Motor neuron (in vitro differentiated cells): ENCODE results near the gene TLR1. TPM values are rescaled to one million over a fixed set of nuclear protein-coding genes. Genes with fewer than 3 reads are reported as not detected.

Experiments used
- ATAC-seq, 8 experiments: fragments of 200-7000 bp; cut with Tn5 transposase; replicated peaks in 6 of 8; 2 replicates each; pipeline ENCODE4 v1.8.0; 2021; ENCODE audit warnings: mild to moderate bottlenecking in 8 of 8, moderate library complexity in 8 of 8
- H3K27ac ChIP-seq, 2 donors: fragments of 250-450 bp; sonication (Bioruptor Pico); 2 replicates each; pipeline ENCODE4 v1.9.0; 2021; ENCODE audit warnings: antibody characterized with exemption in 2 of 2, mild to moderate bottlenecking in 2 of 2, moderate library complexity in 1 of 2
- H3K4me1 ChIP-seq, 2 donors: fragments of 250-450 bp; sonication (Bioruptor Pico); replicated peaks in 1 of 2; 2 replicates each; pipeline ENCODE4 v1.6.1; 2021; ENCODE audit warnings: antibody characterized with exemption in 2 of 2, mild to moderate bottlenecking in 2 of 2, moderate library complexity in 1 of 2
- H3K4me3 ChIP-seq, 5 donors: fragments of 250-450 bp; sonication (Bioruptor Pico); 2 replicates each; pipeline ENCODE4 v1.9.0; 2021; ENCODE audit warnings: antibody characterized with exemption in 5 of 5, mild to moderate bottlenecking in 5 of 5, moderate library complexity in 4 of 5
- WGBS, 10 experiments: fragments of 450-650 bp; shearing (Covaris generic); methylation state at CpG; one replicate each; pipeline ENCODE4 v1.0.0; 2022; 5-methylcytosine and 5-hydroxymethylcytosine counted together
- in situ Hi-C, 9 experiments: fragments of 400-800 bp; cut with MboI; loops; one replicate each; pipeline ENCODE4 v1.15.0; 2021; ENCODE audit warnings: low sequenced_read_pairs in 9 of 9, low pct_unique_long_range_greater_than_20kb in 2 of 9; ENCODE audit not compliant: unreplicated experiment in 9 of 9
- total RNA-seq, 8 experiments: library from RNA; unstranded; fragments of 300-600 nt; gene quantifications; 2 replicates each; pipeline versions ENCODE4 v1.2.3 to v1.2.4, GENCODE V29; 2022

The TLR1 gene
- total RNA-seq, 8 experiments from 2014 or later = 0.23 to 4.6 (median 0.85) TPM; not detected in 2

DNA sequence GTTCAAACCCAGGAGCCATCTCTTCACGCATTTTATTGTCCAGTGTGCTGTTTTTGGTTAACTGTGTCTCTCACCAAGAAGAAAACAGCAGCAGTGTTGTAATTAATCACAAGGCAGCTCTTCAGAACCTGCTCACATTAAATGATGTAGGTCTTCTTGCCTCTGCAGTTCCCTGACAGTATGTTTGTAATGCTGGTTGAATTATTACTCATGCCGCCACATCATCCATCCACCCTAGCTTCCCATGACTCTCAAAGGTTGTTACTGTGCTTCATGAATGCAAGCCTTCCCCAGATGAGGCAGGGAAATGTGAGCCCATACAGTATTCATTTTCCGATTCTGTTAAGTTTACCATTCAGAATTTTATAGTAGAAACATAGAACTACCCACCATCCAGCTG lies 39.2 kb downstream of the TLR1 start:
- WGBS, 10 experiments = 50 to 100% (median 80%) methylated on average over 1 to 3 of the region's 3 CpGs; no CpG with 5 or more reads in 2 of the 10 experiments
- peaks cover 9 to 16% of the 10 kb centered on the region in 2 donors for H3K4me1 ChIP-seq
- H3K4me3 ChIP-seq = no peak overlapping the region
- ATAC-seq = peak in 5 of 8 experiments; percentile 96 to 99 (median 98)
- in situ Hi-C loops = loop anchor here in 1 of 9 experiments (25.0 kb wide), 1 partner anchor 97 kb away; the partner anchor contains the start of genes FAM114A1 and TLR6
- H3K27ac ChIP-seq = peak overlapping the region; percentile 43 to 73

DNA sequence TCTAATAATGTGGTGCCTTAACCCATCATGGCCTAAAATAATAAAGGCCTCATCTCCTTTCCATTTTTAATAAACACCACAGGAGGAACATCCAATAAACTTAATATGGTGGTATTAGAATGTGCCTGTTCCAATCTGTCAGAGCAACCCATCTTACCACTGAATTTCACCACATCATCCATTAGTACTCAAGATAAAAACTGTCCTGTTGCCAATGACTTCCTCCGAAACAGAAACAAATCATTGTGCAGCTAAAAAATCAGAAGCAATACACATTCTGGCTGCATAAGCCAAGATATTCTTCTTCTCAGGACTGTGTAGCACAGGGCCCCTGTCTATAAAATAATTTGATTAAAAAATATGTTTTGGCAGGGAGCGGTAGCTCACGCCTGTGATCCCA lies 40.3 kb downstream of the TLR1 start:
- WGBS, 10 experiments = 83 to 100% (median 100%) methylated on average over 1 to 3 of the region's 3 CpGs; no CpG with 5 or more reads in 3 of the 10 experiments
- in situ Hi-C loops = loop anchor here in 1 of 9 experiments (25.0 kb wide), 1 partner anchor 98 kb away; the partner anchor contains the start of genes FAM114A1 and TLR6
- Histone ChIP-seq H3K4me3 (no peak overlapping the region), H3K4me1 (peaks cover 9 to 16% of the 10 kb centered on the region in 2 donors), H3K27ac (no peak overlapping the region)
- no peak for ATAC-seq

DNA sequence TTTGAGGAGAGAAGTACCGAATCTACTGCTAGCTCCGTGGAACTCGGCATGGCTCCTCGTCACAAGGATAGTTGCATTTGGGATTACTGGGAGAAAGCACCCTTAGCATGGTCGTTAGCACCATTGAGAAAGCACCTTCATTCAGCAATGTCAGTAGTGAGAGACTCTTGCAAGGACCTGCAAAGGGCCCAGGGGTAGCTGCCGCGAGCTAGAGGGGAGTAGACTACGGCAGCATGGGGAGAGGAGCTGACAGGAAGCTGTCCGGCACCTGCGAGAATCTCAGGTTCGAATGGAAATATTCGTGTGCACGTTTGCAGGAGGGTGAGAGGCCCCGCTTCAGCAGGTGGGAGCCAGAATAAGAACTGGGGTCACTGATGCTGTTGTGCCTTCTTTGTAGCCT lies 42.0 kb downstream of the TLR1 start:
- no peak overlapping the region for H3K4me3 ChIP-seq
- peaks cover 9 to 15% of the 10 kb centered on the region in 2 donors for H3K4me1 ChIP-seq
- WGBS, 10 experiments = 70 to 89% (median 80%) methylated on average over 1 to 13 of the region's 14 CpGs; no CpG with 5 or more reads in 2 of the 10 experiments
- ATAC-seq = no peak
- in situ Hi-C loops = loop anchor here in 1 of 9 experiments (25.0 kb wide), 1 partner anchor 100 kb away; the partner anchor contains the start of genes FAM114A1 and TLR6
- H3K27ac ChIP-seq = no peak overlapping the region

DNA sequence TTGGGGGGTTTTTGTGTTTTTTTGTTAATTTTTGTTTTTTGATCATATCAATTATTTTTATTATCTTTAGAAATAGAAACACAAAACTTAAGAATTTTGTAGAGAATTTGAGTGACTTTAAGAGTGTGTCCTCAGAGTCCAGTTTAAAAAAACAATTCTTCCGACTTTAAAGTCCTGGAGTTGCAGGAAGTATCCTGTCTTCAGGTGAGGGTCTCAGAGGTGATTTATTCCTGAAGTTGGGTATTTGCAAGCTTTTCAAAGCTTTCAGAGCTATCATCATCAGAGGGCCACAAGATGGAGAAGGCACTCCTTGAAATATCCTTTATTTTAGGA lies 44.8 kb downstream of the TLR1 start:
- peaks cover under 1 to 3% of the 10 kb centered on the region in 2 donors for H3K4me1 ChIP-seq
- 100% methylated on average over 1 of the region's 1 CpG; no CpG with 5 or more reads in 3 of the 10 experiments for WGBS, 10 experiments
- ATAC-seq = no peak
- no peak overlapping the region for H3K4me3 ChIP-seq
- no peak overlapping the region for H3K27ac ChIP-seq
- in situ Hi-C loops = loop anchor here in 1 of 9 experiments (25.0 kb wide), 1 partner anchor 103 kb away; the partner anchor contains the start of genes FAM114A1 and TLR6

DNA sequence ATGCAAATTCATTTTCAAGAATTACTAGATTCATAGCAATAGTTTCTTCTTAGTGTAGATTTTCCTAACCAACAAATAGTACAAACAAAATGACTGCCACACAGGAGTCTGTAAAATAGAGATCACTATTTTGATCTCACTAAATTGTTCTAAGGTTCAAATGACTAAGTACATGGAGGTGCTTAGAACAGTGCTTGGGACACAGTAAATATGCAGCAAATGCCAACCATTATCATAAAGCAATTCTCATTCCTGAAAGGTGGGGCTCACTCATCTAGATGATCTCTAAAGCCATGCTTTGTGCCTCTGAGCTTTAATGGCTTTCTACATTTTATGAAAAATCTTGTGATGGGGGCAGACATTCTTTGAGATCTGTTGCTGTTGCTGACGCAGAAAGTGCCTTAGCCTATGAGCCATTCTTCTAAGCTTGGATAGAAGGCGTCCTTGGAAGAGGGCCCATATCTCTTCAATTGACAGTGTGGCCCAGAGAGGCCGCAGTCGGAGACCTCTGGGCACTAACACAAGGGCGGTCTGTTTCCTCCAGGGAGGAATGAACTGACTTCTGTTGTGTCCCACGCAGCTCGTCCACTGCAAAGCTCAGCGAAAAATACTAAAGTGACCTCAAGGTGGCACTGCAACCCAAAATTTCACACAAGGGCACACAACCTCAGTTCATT lies 45.3 kb downstream of the TLR1 start:
- H3K27ac ChIP-seq = no peak overlapping the region
- WGBS, 10 experiments = 0 to 24% (median 12%) methylated on average over 1 to 8 of the region's 8 CpGs; no CpG with 5 or more reads in 1 of the 10 experiments
- no peak overlapping the region for H3K4me3 ChIP-seq
- in situ Hi-C loops = loop anchor here in 1 of 9 experiments (25.0 kb wide), 1 partner anchor 103 kb away; the partner anchor contains the start of genes FAM114A1 and TLR6
- peaks cover 0 to 3% of the 10 kb centered on the region in 2 donors for H3K4me1 ChIP-seq
- peak; percentile 83 to 97 (median 90) for ATAC-seq

DNA sequence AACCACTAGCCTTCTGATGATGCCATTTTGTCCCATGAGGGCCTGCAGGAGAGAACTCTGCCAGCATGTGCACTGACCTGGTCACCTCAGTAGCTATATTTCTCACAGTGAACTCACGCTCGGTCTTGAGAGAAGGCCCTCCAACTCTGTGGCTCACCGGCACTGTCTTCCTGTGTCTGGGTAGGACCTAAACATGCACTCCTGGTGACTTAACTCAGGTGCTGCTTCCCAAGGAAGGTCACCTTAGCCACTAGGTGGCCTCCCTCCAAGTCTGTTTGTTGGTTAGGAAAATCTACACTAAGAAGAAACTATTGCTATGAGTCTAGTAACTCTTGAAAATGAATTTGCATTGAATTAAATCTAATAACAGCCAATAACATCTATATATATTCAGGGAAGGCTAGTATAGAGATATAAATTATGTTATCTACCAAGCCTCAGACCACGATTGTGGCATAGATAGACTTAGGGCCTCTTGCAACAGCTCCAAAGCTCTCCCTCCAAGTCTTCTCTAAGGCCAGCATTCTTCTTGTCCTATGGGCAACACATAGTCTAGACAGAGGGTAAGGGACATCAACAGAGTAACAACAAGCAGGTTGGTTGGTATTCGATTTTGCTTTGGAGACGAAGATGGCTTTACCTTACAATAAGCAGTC lies 46.5 kb downstream of the TLR1 start:
- Histone ChIP-seq H3K27ac (no peak overlapping the region), H3K4me1 (peaks cover 4 to 7% of the 10 kb centered on the region in 2 donors), H3K4me3 (no peak overlapping the region)
- no peak for ATAC-seq
- WGBS, 10 experiments = 63 to 100% (median 93%) methylated on average over 2 to 6 of the region's 6 CpGs; no CpG with 5 or more reads in 4 of the 10 experiments
- in situ Hi-C loops = loop anchor here in 1 of 9 experiments (25.0 kb wide), 1 partner anchor 104 kb away; the partner anchor contains the start of genes FAM114A1 and TLR6

DNA sequence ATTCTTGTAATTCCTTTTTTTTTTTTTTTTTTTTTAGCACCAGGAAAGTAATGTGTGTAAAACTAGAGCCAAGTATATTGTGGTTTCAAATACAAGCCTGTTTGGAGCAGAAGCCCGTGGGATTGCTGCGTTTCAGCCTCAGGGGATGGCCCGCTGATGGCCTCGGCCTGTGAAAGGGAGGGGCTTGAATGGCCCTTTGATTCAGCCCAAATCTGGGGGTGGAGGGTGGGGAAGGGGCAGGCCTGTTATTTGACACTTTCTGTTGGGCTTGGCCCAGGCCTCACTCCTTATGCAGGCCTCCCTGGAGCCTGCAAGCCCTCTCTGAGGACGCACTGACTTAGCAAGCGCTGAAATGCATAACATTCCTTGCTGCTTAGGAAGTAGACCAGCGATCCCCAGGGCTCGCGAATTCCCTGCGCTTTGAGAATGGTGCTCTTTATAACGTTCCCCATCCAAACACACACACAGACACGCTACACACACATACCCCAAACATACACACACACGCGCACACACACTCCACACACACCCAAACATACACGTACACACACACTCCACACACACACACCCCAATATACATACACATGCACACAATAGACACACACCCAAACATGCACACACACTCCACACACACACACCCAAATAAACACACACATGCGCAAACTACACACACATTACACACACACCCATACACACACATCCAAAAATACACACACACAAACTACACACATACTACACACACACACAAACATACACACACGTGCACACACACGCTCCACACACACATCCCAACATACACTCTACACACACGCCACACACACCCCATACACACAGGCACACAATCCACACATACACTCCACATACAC lies 51.4 kb downstream of the TLR1 start:
- no peak overlapping the region for H3K27ac ChIP-seq
- H3K4me3 ChIP-seq = no peak overlapping the region
- peaks cover 4 to 9% of the 10 kb centered on the region in 2 donors for H3K4me1 ChIP-seq
- in situ Hi-C loops = loop anchor here in 1 of 9 experiments (25.0 kb wide), 1 partner anchor 109 kb away; the partner anchor contains the start of genes FAM114A1 and TLR6
- 0 to 42% (median 15%) methylated on average over 5 to 12 of the region's 19 CpGs; no CpG with 5 or more reads in 3 of the 10 experiments for WGBS, 10 experiments
- peak; percentile 96 to 99 (median 97) for ATAC-seq

DNA sequence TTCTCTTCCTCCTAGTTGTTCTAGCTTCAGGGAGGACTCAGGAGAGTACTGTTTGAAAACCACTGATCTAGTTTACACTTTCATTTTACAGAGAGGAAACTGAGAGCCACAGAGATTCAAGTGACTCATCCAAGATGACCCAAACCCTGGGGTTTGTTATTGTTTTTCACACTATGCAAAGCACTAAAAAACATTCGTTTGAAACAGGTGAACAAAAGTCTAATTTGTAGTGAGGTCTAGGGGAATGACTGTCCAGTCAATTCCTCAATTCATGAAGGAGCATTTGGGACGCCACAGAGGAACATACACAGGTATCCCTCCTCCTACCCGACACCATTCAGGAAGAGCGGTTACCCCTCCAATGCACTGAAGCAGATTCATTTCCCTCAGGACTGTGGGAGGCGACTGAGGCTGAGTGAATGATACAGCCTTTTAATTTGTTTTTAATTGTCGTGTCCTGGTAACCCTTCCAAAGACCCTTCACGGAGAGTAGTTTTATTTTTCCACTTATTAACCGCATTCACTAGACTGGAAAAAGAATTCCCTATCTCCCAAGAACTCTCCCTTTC lies 52.1 kb downstream of the TLR1 start:
- Histone ChIP-seq H3K4me1 (peaks cover 4 to 9% of the 10 kb centered on the region in 2 donors), H3K27ac (no peak overlapping the region), H3K4me3 (no peak overlapping the region)
- ATAC-seq = peak; percentile 10 to 55 (median 32)
- in situ Hi-C loops = loop anchor here in 1 of 9 experiments (25.0 kb wide), 1 partner anchor 110 kb away; the partner anchor contains the start of genes FAM114A1 and TLR6
- WGBS, 10 experiments = 18 to 68% (median 38%) methylated on average over 4 to 8 of the region's 8 CpGs

DNA sequence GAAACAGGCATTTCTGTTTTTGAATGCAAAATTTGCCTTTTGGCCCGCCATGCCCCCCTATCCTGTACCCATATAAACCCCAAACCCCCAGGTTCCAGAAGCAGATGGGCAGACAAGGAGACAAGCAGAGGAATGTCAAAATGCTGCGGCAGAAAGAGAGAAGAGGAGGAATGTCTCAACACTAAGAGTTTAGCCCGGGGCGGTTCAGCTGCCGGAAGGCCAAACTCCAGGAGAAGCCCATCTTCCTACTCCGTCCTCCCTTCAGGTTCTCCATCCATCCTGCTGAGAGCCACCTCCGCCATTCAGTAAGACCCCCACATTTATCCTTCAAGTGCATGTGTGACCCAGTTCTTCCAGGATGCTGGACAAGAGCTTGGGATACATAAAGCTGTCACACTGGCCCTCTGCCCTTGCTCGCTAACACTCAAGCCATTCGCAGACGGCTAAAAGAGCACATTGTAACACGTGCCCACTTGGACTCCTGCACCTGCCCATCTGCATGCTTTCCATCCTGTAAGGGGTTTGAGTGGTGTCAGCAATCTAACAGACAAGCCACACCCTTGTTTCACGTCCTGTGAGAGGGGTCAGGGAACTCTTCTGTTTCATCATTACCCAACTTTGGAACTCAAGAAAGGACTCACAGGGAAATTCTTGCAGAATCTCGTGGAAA lies 53.1 kb downstream of the TLR1 start:
- Histone ChIP-seq H3K4me3 (no peak overlapping the region), H3K4me1 (peaks cover 4 to 9% of the 10 kb centered on the region in 2 donors), H3K27ac (no peak overlapping the region)
- 70 to 100% (median 92%) methylated on average over 1 to 11 of the region's 13 CpGs; no CpG with 5 or more reads in 2 of the 10 experiments for WGBS, 10 experiments
- ATAC-seq = no peak
- in situ Hi-C loops = loop anchor here in 1 of 9 experiments (25.0 kb wide), 1 partner anchor 111 kb away; the partner anchor contains the start of genes FAM114A1 and TLR6

DNA sequence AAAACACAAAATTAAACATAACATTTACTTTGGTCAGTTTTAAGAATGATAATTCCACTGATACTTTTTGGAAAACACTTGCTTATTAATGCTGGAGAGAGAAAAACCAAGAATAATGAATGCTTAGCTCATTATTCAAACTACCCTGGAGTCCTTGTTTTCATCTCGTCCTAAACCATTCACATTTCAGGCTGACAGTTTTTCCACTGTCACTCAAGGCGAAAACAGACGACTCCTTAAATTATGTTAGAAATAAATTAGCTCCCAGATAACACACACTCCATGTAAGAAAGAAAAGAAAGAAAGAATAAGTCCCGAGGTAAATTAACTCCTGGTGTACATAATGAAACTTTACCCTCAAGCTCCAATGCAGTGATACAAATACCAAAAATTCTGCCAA lies 55.3 kb downstream of the TLR1 start:
- Histone ChIP-seq H3K4me3 (no peak overlapping the region), H3K4me1 (peaks cover 4 to 9% of the 10 kb centered on the region in 2 donors), H3K27ac (no peak overlapping the region)
- WGBS, 10 experiments = 33 to 95% (median 73%) methylated on average over 3 to 4 of the region's 4 CpGs; no CpG with 5 or more reads in 1 of the 10 experiments
- in situ Hi-C loops = loop anchor here in 3 of 9 experiments (25.0 kb wide), 3 partner anchors 437 to 687 kb away; no protein-coding TSS in a partner anchor
- no peak for ATAC-seq

DNA sequence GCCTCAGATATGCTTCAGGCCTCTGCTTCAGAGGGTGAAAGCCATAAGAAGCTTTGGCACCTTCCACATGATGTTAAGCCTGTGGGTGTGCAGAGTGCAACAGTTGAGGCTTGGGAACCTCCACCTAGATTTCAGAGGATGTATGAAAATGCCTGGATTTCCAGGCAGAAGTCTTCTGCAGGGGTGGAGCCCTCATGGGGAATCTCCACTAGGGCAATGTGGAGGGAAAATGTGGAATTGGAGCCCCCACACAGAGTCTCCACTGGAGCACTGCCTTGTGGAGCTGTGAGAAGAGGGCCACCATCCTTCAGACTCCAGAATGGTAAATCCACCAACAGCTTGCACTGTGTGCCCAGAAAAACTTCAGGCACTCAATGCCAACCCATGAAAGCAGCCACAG lies 57.0 kb downstream of the TLR1 start:
- H3K4me1 ChIP-seq = peaks cover 0 to under 1% of the 10 kb centered on the region in 2 donors
- ATAC-seq = no peak
- H3K4me3 ChIP-seq = no peak overlapping the region
- in situ Hi-C loops = loop anchor here in 3 of 9 experiments (25.0 kb wide), 3 partner anchors 435 to 685 kb away; no protein-coding TSS in a partner anchor
- no peak overlapping the region for H3K27ac ChIP-seq
